HG02938 (cell line): ENCODE measurements around the gene BCL6B.

ENCODE experiments used
- ATAC-seq: cut with Tn5 transposase; IDR thresholded peaks from one replicate; pipeline ENCODE4 v1.9.1; 2021; ENCODE audit warnings: mild to moderate bottlenecking, moderate library complexity; ENCODE audit not compliant: unreplicated experiment

BCL6B gene

GRCh38 chr17:7005716-7006115, 17.1 kb upstream of the BCL6B start:
- ATAC-seq, result no peak

- no peak for ATAC-seq
Measured at GRCh38 chr17:7007143-7007542, 15.7 kb upstream of the BCL6B start.

- no peak for ATAC-seq
Measured at GRCh38 chr17:7010523-7010922, 12.3 kb upstream of the BCL6B start.

GRCh38 chr17:7011415-7011814, 11.4 kb upstream of the BCL6B start:
- no peak for ATAC-seq

GRCh38 chr17:7011942-7012254, 11.0 kb upstream of the BCL6B start:
- no peak for ATAC-seq

GRCh38 chr17:7014261-7014994, 8.4 kb upstream of the BCL6B start:
- peak; percentile 81 for ATAC-seq

GRCh38 chr17:7014995-7015958, 7.6 kb upstream of the BCL6B start:
- ATAC-seq, result peak; percentile 25

- no peak for ATAC-seq
Measured at GRCh38 chr17:7016418-7016817, 6.4 kb upstream of the BCL6B start.

- no peak for ATAC-seq
Measured at GRCh38 chr17:7016886-7017826, 5.7 kb upstream of the BCL6B start.

- ATAC-seq, result no peak
Measured at GRCh38 chr17:7017827-7018200, 5.0 kb upstream of the BCL6B start.

- ATAC-seq, result no peak
Measured at GRCh38 chr17:7018331-7018964, 4.4 kb upstream of the BCL6B start.

- ATAC-seq, result no peak
Measured at GRCh38 chr17:7019367-7019766, 3.5 kb upstream of the BCL6B start.

GRCh38 chr17:7019839-7020519, 2.9 kb upstream of the BCL6B start:
- no peak for ATAC-seq

- no peak for ATAC-seq
Measured at GRCh38 chr17:7020894-7021664, 1.8 kb upstream of the BCL6B start.

- peak; percentile 67 for ATAC-seq
Measured at GRCh38 chr17:7021993-7022778, 664 bp upstream of the BCL6B start.

- no peak for ATAC-seq
Measured at GRCh38 chr17:7023576-7024401, 939 bp downstream of the BCL6B start.

GRCh38 chr17:7024402-7024785, 1.5 kb downstream of the BCL6B start:
- no peak for ATAC-seq

GRCh38 chr17:7025245-7025644, 2.4 kb downstream of the BCL6B start:
- ATAC-seq, result no peak
